H1 (cell line): ENCODE measurements around the gene ADGRB3. TPM values are rescaled to one million over a fixed set of nuclear protein-coding genes. Genes with fewer than 3 reads are reported as not detected.

Experiments used
- ASH2L ChIP-seq: fragments of 200-600, 300-600 bp; sonication (generic); IDR thresholded peaks from one replicate; pipeline ENCODE4 v1.7.1; 2017; ENCODE audit warnings: low read length
- E2F6 ChIP-seq: IDR thresholded peaks from 2 replicates; pipeline ENCODE4 v1.6.1; 2012; ENCODE audit warnings: inconsistent platforms
- EZH2 ChIP-seq: fragments of 200-600 bp; sonication (generic); IDR thresholded peaks from 2 replicates; pipeline ENCODE4 v1.7.1; 2012; ENCODE audit warnings: low read depth, mild to moderate bottlenecking, moderate library complexity, low read length, inconsistent platforms; ENCODE audit not compliant: severe bottlenecking
- FOSL1 ChIP-seq: IDR thresholded peaks from 2 replicates; pipeline ENCODE4 v1.6.1; 2011; ENCODE audit warnings: mild to moderate bottlenecking, low read depth, low read length, moderate library complexity; ENCODE audit not compliant: insufficient read depth
- polyA plus RNA-seq, 7 experiments: library from polyadenylated mRNA; depleted of rRNA in 3 of 7; stranded (reverse) in 5 of 7; unstranded in 2 of 7; fragments of >200 nt in 5 of 7; fragments of 200-250 nt in 2 of 7; gene quantifications; 1 replicate in 5 of 7; 2 replicates in 1 of 7; 4 replicates in 1 of 7; pipeline versions ENCODE4 v1.2.1 to v1.2.3, GENCODE V29; 2011 to 2013; ENCODE audit warnings: missing spikeins in 2 of 7, mixed read lengths in 2 of 7
- total RNA-seq: library from RNA; stranded (reverse); fragmentation: NEBNext Ultra II Directional; extraction: Animal tissue kit (Norgen Biotek cat#: 25700); gene quantifications from 2 replicates; pipeline ENCODE4 v1.2.1, GENCODE V29; 2021

ADGRB3 gene
- total and polyA plus RNA-seq, 2 of the 8 experiments (the other 6 are each of a cell fraction or from before 2014, with no cell fraction given), result 0.35 to 1.2 TPM

GRCh38 chr6:69303382-69303781 lies 668.3 kb downstream of the ADGRB3 start (continued):
- no peak for TF ChIP-seq ASH2L
- TF ChIP-seq E2F6, result no peak
- TF ChIP-seq EZH2, result no peak
- no peak for TF ChIP-seq FOSL1
- TF ChIP-seq, all 59 proteins: peak for 0
